GM23338 (cell line): ENCODE results near the gene RNFT2. TPM values are rescaled to one million over a fixed set of nuclear protein-coding genes. Genes with fewer than 3 reads are reported as not detected.

Source experiments
- ATAC-seq: fragments of 200-7000 bp; cut with Tn5 transposase; 3 replicates; pipeline ENCODE4 v1.9.1; 2020
- DNase-seq: peaks from one replicate; pipeline ENCODE4 v3.0.0-alpha.2; 2015; ENCODE audit warnings: low spot score
- H2AFZ ChIP-seq: fragments of 200-600 bp; sonication (generic); 2 replicates; pipeline ENCODE4 v1.8.0; 2016; ENCODE audit warnings: antibody characterized with exemption, mild to moderate bottlenecking, moderate library complexity
- H3F3A ChIP-seq: fragments of 200-600 bp; sonication (generic); replicated peaks from 2 replicates; pipeline ENCODE4 v1.8.0; 2017; ENCODE audit warnings: antibody characterized with exemption, mixed run types, low read depth
- H3K27ac ChIP-seq: fragments of 200-600 bp; sonication (generic); 2 replicates; pipeline ENCODE4 v1.6.1; 2016; ENCODE audit warnings: low read depth
- H3K27me3 ChIP-seq: fragments of 200-600 bp; sonication (generic); 2 replicates; pipeline ENCODE4 v1.8.0; 2016; ENCODE audit warnings: mild to moderate bottlenecking, mixed run types, moderate library complexity; ENCODE audit not compliant: insufficient read depth
- H3K36me3 ChIP-seq: fragments of 200-600 bp; sonication (generic); 2 replicates; pipeline ENCODE4 v1.8.0; 2016; ENCODE audit warnings: mild to moderate bottlenecking; ENCODE audit not compliant: insufficient read depth
- H3K4me1 ChIP-seq: fragments of 200-600 bp; sonication (generic); 2 replicates; pipeline ENCODE4 v1.8.0; 2016; ENCODE audit warnings: mild to moderate bottlenecking, moderate library complexity; ENCODE audit not compliant: insufficient read depth
- H3K4me2 ChIP-seq: fragments of 200-600 bp; sonication (generic); 2 replicates; pipeline ENCODE4 v1.7.1; 2017; ENCODE audit warnings: mixed run types
- H3K4me3 ChIP-seq: fragments of 200-600 bp; sonication (generic); 2 replicates; pipeline ENCODE4 v1.6.1; 2016; ENCODE audit warnings: mixed run types
- H3K79me2 ChIP-seq: fragments of 200-600 bp; sonication (generic); replicated peaks from 2 replicates; pipeline ENCODE4 v1.8.0; 2017; ENCODE audit warnings: mild to moderate bottlenecking; ENCODE audit not compliant: insufficient read depth
- H3K9me2 ChIP-seq: fragments of 200-600 bp; sonication (generic); 2 replicates; pipeline ENCODE4 v1.8.0; 2017; ENCODE audit not compliant: insufficient read depth
- H4K20me1 ChIP-seq: fragments of 200-600 bp; sonication (generic); replicated peaks from 2 replicates; pipeline ENCODE4 v1.8.0; 2017; ENCODE audit warnings: mild to moderate bottlenecking; ENCODE audit not compliant: insufficient read depth
- H3K27ac Mint-ChIP-seq: 2 replicates; pipeline ENCODE4 v1.8.0; 2020; ENCODE audit warnings: inconsistent platforms, mild to moderate bottlenecking, moderate library complexity, mixed read lengths
- H3K27me3 Mint-ChIP-seq: 3 replicates; pipeline ENCODE4 v1.8.0; 2022; ENCODE audit warnings: low read depth, mild to moderate bottlenecking, moderate library complexity, mixed read lengths, inconsistent platforms; ENCODE audit not compliant: insufficient read depth, poor library complexity
- H3K36me3 Mint-ChIP-seq: 3 replicates; pipeline ENCODE4 v1.8.0; 2021; ENCODE audit warnings: low read depth, mild to moderate bottlenecking, inconsistent platforms, moderate library complexity, mixed read lengths
- H3K4me1 Mint-ChIP-seq: 3 replicates; pipeline ENCODE4 v1.8.0; 2020; ENCODE audit warnings: mild to moderate bottlenecking, inconsistent platforms, mixed read lengths
- H3K4me3 Mint-ChIP-seq: 3 replicates; pipeline ENCODE4 v1.8.0; 2021; ENCODE audit warnings: moderate library complexity, mild to moderate bottlenecking, inconsistent platforms, mixed read lengths
- H3K9me3 Mint-ChIP-seq: 3 replicates; pipeline ENCODE4 v1.8.0; 2020; ENCODE audit warnings: moderate library complexity, mild to moderate bottlenecking, inconsistent platforms, mixed read lengths
- EZH2 ChIP-seq: fragments of 200-600 bp; sonication (generic); IDR thresholded peaks from one replicate; pipeline ENCODE4 v1.8.0; 2017; ENCODE audit warnings: antibody characterized with exemption, mild to moderate bottlenecking, low read depth; ENCODE audit not compliant: unreplicated experiment
- EZH2phosphoT487 ChIP-seq: fragments of 200-600 bp; sonication (generic); IDR thresholded peaks from one replicate; pipeline ENCODE4 v1.8.1; 2018; ENCODE audit warnings: antibody characterized with exemption; ENCODE audit not compliant: unreplicated experiment
- POLR2AphosphoS5 ChIP-seq: IDR thresholded peaks from 2 replicates; pipeline ENCODE4 v1.6.1; 2016; ENCODE audit warnings: antibody characterized with exemption, low read depth
- STAT1 ChIP-seq: IDR thresholded peaks from one replicate; pipeline ENCODE4 v1.6.1; 2016; ENCODE audit warnings: antibody characterized with exemption; ENCODE audit not compliant: unreplicated experiment
- ZNF114 ChIP-seq: fragments of 250-450 bp; sonication (Bioruptor Pico); IDR thresholded peaks from 2 replicates; pipeline ENCODE4 v1.5.0; 2020; ENCODE audit warnings: mild to moderate bottlenecking, moderate library complexity
- ZNF331 ChIP-seq: fragments of 250-450 bp; sonication (Bioruptor Pico); IDR thresholded peaks from 2 replicates; pipeline ENCODE4 v1.5.0; 2020; ENCODE audit warnings: low read depth, mild to moderate bottlenecking, moderate library complexity
- polyA plus RNA-seq: library from polyadenylated mRNA; unstranded; fragments of >200 nt; fragmentation: Nextera tagmentation; extraction: Ambion mirVana; gene quantifications from 2 replicates; pipeline ENCODE4 v1.2.1, GENCODE V29; 2016
- total RNA-seq: library from RNA; depleted of rRNA; stranded (reverse); fragments of >200 nt; shearing (Covaris generic); gene quantifications from 2 replicates; pipeline ENCODE4 v1.2.3, GENCODE V29; 2014
- TF ChIP-seq, protein P1 (sequence below): IDR thresholded peaks from one replicate; pipeline ENCODE4 v1.6.1; 2018; ENCODE audit warnings: antibody characterized with exemption; ENCODE audit not compliant: unreplicated experiment
- TF ChIP-seq, protein P2 (sequence below): IDR thresholded peaks from 2 replicates; pipeline ENCODE4 v1.6.1; 2016; ENCODE audit warnings: antibody characterized with exemption
- TF ChIP-seq, protein P3 (sequence below), 2 experiments: fragments of 200-600 bp in 1 of 2; sonication (generic) in 1 of 2; conservative IDR thresholded peaks; 2 replicates each; pipeline versions ENCODE4 v1.5.1 to v1.6.1; 2016 to 2017; ENCODE audit warnings: antibody characterized with exemption in 2 of 2, low read depth in 2 of 2, mild to moderate bottlenecking in 2 of 2, moderate library complexity in 1 of 2
- TF ChIP-seq, protein P4 (sequence below): fragments of 250-450 bp; sonication (Bioruptor Pico); IDR thresholded peaks from 2 replicates; pipeline ENCODE4 v1.5.0; 2020; ENCODE audit warnings: mild to moderate bottlenecking, moderate library complexity

RNFT2 gene
- total and polyA plus RNA-seq, 2 experiments from 2014 or later: 19.3 to 22.9 TPM

DNA sequence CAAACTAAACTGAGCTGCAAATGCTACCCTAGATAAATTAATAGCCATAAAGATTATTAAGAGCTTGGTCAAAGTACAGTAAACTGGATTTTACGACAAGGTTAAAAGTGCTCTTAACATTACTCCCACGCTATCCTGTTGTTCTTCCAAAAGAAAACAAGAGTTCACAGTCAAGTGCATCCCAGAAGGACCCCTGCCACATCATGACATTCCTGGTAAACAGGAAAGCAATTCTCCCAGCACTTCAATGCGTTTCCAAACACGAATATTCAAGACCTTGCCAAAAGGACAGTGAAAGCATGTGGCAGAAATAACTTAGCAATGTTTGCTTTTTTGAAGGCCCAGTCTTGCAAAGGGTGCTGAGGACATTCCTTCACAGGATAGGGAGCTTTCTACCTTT lies 11.4 kb upstream of the RNFT2 start:
- Mint-ChIP-seq H3K27ac (no peak overlapping the region), H3K27me3 (peaks cover 1% of the 10 kb centered on the region), H3K36me3 (peaks cover 6% of the 10 kb centered on the region; the same call in 2 of the 3 replicates), H3K4me1 (peaks cover 15% of the 10 kb centered on the region), H3K4me3 (no peak overlapping the region), H3K9me3 (no peaks in the 10 kb centered on the region)
- no peak overlapping the region for H2AFZ ChIP-seq
- peaks cover 8% of the 10 kb centered on the region; the same call in 1 of the 2 replicates for H3K4me1 ChIP-seq
- peak overlapping the region; percentile 24; the same call in 1 of the 2 replicates for H3K27ac ChIP-seq
- ATAC-seq (peak; percentile 24; the same call in 2 of the 3 replicates), DNase-seq (peak; percentile 65)
- H3K27me3 ChIP-seq: no peaks in the 10 kb centered on the region
- peaks cover 55% of the 10 kb centered on the region for H3K79me2 ChIP-seq
- TF ChIP-seq EZH2phosphoT487 (no peak), ZNF114 (CRISPR knock-in tag) (no peak), EZH2 (no peak), STAT1 (no peak), ZNF331 (CRISPR knock-in tag) (no peak), POLR2AphosphoS5 (no peak)
- TF ChIP-seq, protein P1, sequence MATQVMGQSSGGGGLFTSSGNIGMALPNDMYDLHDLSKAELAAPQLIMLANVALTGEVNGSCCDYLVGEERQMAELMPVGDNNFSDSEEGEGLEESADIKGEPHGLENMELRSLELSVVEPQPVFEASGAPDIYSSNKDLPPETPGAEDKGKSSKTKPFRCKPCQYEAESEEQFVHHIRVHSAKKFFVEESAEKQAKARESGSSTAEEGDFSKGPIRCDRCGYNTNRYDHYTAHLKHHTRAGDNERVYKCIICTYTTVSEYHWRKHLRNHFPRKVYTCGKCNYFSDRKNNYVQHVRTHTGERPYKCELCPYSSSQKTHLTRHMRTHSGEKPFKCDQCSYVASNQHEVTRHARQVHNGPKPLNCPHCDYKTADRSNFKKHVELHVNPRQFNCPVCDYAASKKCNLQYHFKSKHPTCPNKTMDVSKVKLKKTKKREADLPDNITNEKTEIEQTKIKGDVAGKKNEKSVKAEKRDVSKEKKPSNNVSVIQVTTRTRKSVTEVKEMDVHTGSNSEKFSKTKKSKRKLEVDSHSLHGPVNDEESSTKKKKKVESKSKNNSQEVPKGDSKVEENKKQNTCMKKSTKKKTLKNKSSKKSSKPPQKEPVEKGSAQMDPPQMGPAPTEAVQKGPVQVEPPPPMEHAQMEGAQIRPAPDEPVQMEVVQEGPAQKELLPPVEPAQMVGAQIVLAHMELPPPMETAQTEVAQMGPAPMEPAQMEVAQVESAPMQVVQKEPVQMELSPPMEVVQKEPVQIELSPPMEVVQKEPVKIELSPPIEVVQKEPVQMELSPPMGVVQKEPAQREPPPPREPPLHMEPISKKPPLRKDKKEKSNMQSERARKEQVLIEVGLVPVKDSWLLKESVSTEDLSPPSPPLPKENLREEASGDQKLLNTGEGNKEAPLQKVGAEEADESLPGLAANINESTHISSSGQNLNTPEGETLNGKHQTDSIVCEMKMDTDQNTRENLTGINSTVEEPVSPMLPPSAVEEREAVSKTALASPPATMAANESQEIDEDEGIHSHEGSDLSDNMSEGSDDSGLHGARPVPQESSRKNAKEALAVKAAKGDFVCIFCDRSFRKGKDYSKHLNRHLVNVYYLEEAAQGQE: no peak
- TF ChIP-seq, protein P2, sequence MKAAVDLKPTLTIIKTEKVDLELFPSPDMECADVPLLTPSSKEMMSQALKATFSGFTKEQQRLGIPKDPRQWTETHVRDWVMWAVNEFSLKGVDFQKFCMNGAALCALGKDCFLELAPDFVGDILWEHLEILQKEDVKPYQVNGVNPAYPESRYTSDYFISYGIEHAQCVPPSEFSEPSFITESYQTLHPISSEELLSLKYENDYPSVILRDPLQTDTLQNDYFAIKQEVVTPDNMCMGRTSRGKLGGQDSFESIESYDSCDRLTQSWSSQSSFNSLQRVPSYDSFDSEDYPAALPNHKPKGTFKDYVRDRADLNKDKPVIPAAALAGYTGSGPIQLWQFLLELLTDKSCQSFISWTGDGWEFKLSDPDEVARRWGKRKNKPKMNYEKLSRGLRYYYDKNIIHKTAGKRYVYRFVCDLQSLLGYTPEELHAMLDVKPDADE: no peak
- TF ChIP-seq, protein P3, sequence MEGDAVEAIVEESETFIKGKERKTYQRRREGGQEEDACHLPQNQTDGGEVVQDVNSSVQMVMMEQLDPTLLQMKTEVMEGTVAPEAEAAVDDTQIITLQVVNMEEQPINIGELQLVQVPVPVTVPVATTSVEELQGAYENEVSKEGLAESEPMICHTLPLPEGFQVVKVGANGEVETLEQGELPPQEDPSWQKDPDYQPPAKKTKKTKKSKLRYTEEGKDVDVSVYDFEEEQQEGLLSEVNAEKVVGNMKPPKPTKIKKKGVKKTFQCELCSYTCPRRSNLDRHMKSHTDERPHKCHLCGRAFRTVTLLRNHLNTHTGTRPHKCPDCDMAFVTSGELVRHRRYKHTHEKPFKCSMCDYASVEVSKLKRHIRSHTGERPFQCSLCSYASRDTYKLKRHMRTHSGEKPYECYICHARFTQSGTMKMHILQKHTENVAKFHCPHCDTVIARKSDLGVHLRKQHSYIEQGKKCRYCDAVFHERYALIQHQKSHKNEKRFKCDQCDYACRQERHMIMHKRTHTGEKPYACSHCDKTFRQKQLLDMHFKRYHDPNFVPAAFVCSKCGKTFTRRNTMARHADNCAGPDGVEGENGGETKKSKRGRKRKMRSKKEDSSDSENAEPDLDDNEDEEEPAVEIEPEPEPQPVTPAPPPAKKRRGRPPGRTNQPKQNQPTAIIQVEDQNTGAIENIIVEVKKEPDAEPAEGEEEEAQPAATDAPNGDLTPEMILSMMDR (conservative IDR thresholded peaks at IDR 0.05; ENCODE audit: low read depth in 2 of 2): no peak
- TF ChIP-seq, protein P4, sequence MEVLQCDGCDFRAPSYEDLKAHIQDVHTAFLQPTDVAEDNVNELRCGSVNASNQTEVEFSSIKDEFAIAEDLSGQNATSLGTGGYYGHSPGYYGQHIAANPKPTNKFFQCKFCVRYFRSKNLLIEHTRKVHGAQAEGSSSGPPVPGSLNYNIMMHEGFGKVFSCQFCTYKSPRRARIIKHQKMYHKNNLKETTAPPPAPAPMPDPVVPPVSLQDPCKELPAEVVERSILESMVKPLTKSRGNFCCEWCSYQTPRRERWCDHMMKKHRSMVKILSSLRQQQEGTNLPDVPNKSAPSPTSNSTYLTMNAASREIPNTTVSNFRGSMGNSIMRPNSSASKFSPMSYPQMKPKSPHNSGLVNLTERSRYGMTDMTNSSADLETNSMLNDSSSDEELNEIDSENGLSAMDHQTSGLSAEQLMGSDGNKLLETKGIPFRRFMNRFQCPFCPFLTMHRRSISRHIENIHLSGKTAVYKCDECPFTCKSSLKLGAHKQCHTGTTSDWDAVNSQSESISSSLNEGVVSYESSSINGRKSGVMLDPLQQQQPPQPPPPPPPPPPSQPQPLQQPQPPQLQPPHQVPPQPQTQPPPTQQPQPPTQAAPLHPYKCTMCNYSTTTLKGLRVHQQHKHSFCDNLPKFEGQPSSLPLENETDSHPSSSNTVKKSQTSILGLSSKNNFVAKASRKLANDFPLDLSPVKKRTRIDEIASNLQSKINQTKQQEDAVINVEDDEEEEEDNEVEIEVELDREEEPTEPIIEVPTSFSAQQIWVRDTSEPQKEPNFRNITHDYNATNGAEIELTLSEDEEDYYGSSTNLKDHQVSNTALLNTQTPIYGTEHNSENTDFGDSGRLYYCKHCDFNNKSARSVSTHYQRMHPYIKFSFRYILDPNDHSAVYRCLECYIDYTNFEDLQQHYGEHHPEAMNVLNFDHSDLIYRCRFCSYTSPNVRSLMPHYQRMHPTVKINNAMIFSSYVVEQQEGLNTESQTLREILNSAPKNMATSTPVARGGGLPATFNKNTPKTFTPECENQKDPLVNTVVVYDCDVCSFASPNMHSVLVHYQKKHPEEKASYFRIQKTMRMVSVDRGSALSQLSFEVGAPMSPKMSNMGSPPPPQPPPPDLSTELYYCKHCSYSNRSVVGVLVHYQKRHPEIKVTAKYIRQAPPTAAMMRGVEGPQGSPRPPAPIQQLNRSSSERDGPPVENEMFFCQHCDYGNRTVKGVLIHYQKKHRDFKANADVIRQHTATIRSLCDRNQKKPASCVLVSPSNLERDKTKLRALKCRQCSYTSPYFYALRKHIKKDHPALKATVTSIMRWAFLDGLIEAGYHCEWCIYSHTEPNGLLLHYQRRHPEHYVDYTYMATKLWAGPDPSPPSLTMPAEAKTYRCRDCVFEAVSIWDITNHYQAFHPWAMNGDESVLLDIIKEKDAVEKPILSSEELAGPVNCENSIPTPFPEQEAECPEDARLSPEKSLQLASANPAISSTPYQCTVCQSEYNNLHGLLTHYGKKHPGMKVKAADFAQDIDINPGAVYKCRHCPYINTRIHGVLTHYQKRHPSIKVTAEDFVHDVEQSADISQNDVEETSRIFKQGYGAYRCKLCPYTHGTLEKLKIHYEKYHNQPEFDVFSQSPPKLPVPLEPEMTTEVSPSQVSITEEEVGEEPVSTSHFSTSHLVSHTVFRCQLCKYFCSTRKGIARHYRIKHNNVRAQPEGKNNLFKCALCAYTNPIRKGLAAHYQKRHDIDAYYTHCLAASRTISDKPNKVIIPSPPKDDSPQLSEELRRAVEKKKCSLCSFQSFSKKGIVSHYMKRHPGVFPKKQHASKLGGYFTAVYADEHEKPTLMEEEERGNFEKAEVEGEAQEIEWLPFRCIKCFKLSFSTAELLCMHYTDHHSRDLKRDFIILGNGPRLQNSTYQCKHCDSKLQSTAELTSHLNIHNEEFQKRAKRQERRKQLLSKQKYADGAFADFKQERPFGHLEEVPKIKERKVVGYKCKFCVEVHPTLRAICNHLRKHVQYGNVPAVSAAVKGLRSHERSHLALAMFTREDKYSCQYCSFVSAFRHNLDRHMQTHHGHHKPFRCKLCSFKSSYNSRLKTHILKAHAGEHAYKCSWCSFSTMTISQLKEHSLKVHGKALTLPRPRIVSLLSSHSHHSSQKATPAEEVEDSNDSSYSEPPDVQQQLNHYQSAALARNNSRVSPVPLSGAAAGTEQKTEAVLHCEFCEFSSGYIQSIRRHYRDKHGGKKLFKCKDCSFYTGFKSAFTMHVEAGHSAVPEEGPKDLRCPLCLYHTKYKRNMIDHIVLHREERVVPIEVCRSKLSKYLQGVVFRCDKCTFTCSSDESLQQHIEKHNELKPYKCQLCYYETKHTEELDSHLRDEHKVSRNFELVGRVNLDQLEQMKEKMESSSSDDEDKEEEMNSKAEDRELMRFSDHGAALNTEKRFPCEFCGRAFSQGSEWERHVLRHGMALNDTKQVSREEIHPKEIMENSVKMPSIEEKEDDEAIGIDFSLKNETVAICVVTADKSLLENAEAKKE (CRISPR knock-in tag): no peak
- H3F3A ChIP-seq: no peaks in the 10 kb centered on the region
- no peaks in the 10 kb centered on the region for H3K36me3 ChIP-seq
- no peak overlapping the region for H3K4me3 ChIP-seq
- H3K4me2 ChIP-seq: no peak overlapping the region
- peaks cover 12% of the 10 kb centered on the region; the same call in 1 of the 2 replicates for H4K20me1 ChIP-seq
- H3K9me2 ChIP-seq: no peaks in the 10 kb centered on the region
